GM12892 (cell line): ENCODE measurements around the gene MAP3K2.

ENCODE experiments used
- POLR2A ChIP-seq: IDR thresholded peaks from 2 replicates; pipeline ENCODE4 v1.6.1; 2011; ENCODE audit warnings: low read depth, low read length, control low read depth
- POLR2AphosphoS5 ChIP-seq: IDR thresholded peaks from 2 replicates; pipeline ENCODE4 v1.6.1; 2011; ENCODE audit warnings: low read depth, low read length, control low read depth

GRCh38 chr2:127425540-127426490, 38.0 kb upstream of the MAP3K2 start:
- no peak for TF ChIP-seq POLR2AphosphoS5
- no peak for TF ChIP-seq POLR2A
